Measurements from ENCODE around the gene URGCP.

The URGCP gene

GRCh38 chr7:43877968-43878864 lies 28.2 kb downstream of the URGCP start:
- intact Hi-C loops (cut with DNase I) = no loop called here

GRCh38 chr7:43876976-43877745 lies 29.2 kb downstream of the URGCP start:
- intact Hi-C loops (cut with DNase I) = no loop called here

More at GRCh38 chr7:43877968-43878864, 28.2 kb downstream of the URGCP start:
- DNase-seq = no peak

GRCh38 chr7:43876241-43876640 lies 30.2 kb downstream of the URGCP start:
- intact Hi-C loops (cut with DNase I) = no loop called here
- no peak for DNase-seq

More at GRCh38 chr7:43876976-43877745, 29.2 kb downstream of the URGCP start:
- DNase-seq = no peak

- no peak for DNase-seq
- intact Hi-C loops (cut with DNase I) = no loop called here
Measured at GRCh38 chr7:43873300-43873699, 33.1 kb downstream of the URGCP start.

DNA sequence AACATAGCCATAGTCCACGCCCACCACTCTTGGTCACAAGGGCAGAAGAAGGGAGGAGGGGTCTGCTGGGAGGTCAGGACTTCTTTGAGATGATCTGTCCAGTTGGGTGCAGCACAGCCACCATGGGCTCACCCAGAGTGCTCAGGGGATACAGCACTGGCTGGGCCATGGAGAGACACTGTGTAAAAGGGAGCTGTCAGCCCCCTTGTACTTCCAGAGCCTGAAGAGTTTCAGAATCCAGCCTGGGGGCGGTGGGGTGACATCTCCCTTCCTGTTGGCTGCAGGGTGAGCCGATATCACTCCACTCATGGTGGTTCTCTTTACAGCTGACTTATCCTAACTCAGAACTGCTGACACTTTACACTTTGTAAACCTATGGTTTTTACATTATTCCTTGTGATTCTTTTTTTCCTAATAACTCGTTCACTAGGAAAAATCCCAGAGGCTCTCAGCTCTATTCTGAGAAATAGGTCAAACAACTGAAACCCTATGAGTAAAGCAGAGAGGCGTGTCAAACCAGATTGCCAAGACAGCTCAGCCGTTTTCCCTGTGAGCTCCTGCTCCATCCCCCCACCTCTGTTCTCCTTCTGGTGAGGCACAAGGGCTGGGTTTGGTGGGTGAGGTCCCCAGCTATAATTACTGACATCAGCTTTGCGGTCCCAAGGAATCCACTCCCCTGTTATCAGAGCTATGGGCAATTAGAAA lies 33.8 kb downstream of the URGCP start:
- intact Hi-C loops (cut with DNase I) = no loop called here
- DNase-seq = peak in 36 of 42 donors; percentile 27 to 89 (median 60)

DNA sequence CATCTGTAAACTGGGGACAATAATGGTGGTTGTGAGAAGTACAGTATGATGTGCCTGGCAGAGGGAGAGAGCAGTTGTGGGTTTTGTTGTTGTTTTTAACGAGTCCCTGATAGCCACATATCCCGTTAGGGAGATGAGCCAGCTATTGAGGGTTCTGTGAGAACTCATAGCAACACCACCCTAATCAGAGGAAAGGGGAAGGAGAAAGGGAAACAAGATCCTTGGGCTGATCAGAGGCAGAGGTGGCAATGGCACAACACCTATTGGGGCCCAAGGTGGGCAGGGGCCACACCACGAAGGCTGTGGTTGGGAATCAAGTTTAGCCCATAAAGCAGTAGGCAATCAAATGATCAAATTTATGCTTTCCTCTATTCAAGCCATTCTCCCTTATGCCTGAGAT lies 35.3 kb downstream of the URGCP start:
- intact Hi-C loops (cut with DNase I) = no loop called here
- DNase-seq = no peak

DNA sequence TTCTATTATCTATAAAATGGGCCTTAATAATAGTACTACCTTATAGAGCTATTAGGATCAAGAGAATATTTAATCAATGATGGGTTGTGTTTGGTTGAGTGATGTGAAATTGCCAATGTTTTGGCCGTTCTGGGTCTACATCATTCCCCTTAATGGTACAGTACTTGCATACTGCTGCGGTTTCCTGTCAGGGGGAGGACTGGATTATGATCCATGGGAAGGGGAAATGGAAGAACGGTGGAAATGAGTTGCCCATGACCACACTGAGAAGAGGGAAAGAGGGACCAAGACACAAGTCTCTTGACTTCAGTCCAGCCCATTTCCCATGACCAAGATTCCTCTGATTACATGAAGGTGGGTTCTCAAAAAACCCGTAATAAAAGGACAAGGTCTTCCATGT lies 36.1 kb downstream of the URGCP start:
- intact Hi-C loops (cut with DNase I) = no loop called here
- DNase-seq = no peak

DNA sequence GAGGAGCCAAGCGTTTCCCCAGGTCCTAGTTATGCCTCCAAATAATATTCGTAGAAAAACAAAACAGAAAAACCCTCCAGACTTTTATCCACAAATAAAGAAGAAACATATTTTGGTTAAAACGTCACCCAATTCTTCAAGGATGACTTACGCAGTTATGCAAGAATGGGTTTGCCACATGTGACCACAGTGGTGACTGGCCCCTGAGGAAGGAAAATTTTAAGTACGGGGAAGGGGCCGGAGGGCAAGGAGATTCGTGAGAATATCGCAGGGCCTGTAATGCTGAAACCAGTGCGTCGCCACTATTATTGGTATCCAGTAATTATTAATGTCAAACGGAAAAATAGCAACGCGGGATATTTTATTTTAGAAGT lies 36.5 kb downstream of the URGCP start:
- intact Hi-C loops (cut with DNase I) = no loop called here
- peak in 2 of 42 donors; percentile 7 to 27 for DNase-seq

- intact Hi-C loops (cut with DNase I) = no loop called here
- peak; percentile 88 to 99 (median 96) for DNase-seq
Measured at GRCh38 chr7:43869006-43869866, 37.2 kb downstream of the URGCP start, which contains the start of gene MRPS24. TSS of gene MRPS24 (minus strand) at chr7:43869517. CDS start at chr7:43869495, 22 bp downstream.

GRCh38 chr7:43868681-43869005 lies 37.8 kb downstream of the URGCP start:
- intact Hi-C loops (cut with DNase I) = no loop called here
- no peak for DNase-seq

DNA sequence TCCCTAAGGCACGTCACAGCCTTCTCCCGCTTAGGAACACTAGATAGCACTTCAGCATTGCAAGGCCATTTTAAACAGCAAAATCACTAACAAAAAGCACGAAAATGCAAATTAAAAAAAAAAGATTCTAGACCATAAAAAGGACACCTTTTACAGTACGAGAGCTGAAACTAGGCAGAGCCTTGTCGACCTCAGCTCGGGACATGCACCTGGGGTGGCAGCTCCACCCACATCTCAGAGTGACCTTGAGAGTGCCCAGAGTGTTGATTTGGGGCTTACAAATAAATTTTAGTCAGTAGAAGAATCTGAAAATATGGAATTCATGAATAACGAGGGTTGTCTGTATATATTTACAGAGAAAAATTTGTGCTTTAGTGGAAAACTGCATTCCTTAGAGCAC lies 38.2 kb downstream of the URGCP start:
- no peak for DNase-seq
- intact Hi-C loops (cut with DNase I) = no loop called here

- no peak for DNase-seq
- intact Hi-C loops (cut with DNase I) = no loop called here
Measured at GRCh38 chr7:43865277-43865676, 41.1 kb downstream of the URGCP start.

- DNase-seq = no peak
- intact Hi-C loops (cut with DNase I) = no loop called here
Measured at GRCh38 chr7:43864126-43864525, 42.3 kb downstream of the URGCP start.

- DNase-seq = no peak
- intact Hi-C loops (cut with DNase I) = no loop called here
Measured at GRCh38 chr7:43856996-43857395, 49.4 kb downstream of the URGCP start.

DNA sequence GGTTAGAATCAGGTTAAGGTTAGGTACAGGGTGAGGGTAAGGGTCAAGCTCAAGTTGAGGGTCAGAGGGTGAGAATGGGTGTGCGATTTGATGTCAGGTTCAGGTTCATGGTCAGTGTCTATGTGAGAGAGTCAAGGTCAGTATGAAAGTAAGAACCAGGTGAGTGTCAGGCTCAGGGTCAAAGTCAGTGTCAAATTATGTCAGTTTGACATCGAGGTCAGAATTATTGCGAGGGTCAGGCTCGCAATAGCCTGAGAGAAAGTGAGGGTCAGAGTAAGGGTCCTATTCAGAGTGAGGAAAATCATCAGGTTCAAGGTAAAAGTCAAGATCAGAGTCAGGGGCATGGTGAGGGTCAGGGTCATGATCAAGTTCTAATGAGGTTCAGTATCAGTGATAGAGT lies 50.1 kb downstream of the URGCP start:
- intact Hi-C loops (cut with DNase I) = no loop called here
- DNase-seq = no peak

- intact Hi-C loops (cut with DNase I) = no loop called here
- DNase-seq = no peak
Measured at GRCh38 chr7:43855176-43855575, 51.2 kb downstream of the URGCP start.

DNA sequence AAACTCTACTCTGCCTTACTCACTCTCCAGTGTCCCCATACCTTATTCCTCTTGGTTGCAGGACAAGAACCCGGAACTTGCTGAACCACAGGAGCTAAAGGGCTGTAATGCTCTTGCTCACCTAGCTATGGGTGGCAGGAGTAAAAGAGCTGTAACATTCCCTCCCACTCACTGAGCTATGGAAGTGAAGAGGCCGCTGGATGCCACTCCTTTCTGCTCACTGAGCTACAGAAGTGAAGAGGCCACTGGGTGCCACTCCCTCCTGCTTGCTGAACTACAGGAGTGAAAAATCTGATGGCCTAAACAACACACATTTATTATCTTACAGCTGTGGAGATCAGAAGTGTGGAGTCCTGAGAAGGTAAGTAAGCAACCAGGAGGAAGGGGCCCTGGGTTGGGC lies 54.6 kb downstream of the URGCP start:
- DNase-seq = peak in 2 of 42 donors; percentile 24 to 49
- intact Hi-C loops (cut with DNase I) = no loop called here

DNA sequence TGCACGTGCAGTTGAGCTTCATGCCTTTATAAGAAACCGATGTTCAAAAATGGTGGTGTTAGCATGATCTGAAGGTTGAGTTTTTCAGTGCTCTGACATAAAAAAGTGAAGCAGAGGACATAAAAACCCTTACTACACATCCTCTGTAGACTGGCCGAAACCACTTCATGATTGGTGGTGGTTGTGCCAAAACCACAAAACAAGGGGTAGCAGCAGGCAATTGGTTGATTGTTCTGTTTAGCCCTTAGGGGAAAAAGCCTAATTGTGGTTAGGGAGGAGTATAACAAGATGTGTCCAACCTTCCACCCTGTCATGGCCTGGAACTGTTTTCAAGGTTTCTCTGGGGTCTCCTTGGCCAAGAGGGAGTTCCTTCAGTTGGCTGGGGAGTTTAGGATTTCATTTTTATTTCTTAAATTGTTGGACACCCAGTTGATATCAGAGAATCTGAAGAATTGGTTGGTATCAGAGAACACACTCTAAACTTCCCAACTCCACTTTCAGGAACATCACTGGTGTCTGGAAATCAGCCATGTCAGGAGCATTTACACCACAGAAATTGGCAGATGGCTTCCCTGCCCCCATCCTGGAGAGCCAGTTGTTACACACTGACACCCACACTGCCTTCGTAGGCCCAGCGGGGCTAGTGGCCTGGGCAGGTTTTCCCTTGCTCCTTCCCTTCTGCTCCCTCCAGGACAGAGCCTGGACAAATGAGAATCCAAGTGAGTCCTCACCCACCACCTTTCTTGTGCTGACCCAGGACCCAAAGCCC lies 55.9 kb downstream of the URGCP start:
- no peak for DNase-seq
- intact Hi-C loops (cut with DNase I) = no loop called here

All from head of caudate nucleus (tissue), 42 donors.